ENCODE measurements around the gene PRKN. TPM values are rescaled to one million over a fixed set of nuclear protein-coding genes. Genes with fewer than 3 reads are reported as not detected.

PRKN gene
- total RNA-seq, 1 experiment from 2014 or later = 2.0 TPM

GRCh38 chr6:161649841-161650240, 1077.7 kb downstream of the PRKN start:
- no peak overlapping the region for H3K23ac ChIP-seq (ENCODE audit: insufficient read length, low read depth, low read length)
- no peaks in the 10 kb centered on the region for H4K20me1 ChIP-seq (ENCODE audit: control insufficient read depth, insufficient read depth, insufficient read length)
- H3K14ac ChIP-seq (ENCODE audit: insufficient read depth, low read length) = no peak overlapping the region
- H3T11ph ChIP-seq (ENCODE audit: low read length) = no peak overlapping the region
- DNase-seq = no peak
- H2BK15ac ChIP-seq (ENCODE audit: low read depth, low read length) = no peak overlapping the region
- no peak overlapping the region for H3K18ac ChIP-seq (ENCODE audit: insufficient read length, low read depth, low read length)
- H3K4ac ChIP-seq (ENCODE audit: low read depth, low read length) = no peak overlapping the region
- TF ChIP-seq CTCF (conservative IDR thresholded peaks at IDR 0.05) = no peak
- H4K8ac ChIP-seq (replicated peaks; ENCODE audit: insufficient read length, low read depth, low read length) = no peak overlapping the region
- no peak overlapping the region for H3K56ac ChIP-seq (ENCODE audit: insufficient read length, low read depth, low read length)
- no peak overlapping the region for H2AK5ac ChIP-seq (ENCODE audit: insufficient read length, low read length)
- no peaks in the 10 kb centered on the region for H3K9me3 ChIP-seq (ENCODE audit: control insufficient read depth, low read depth, low read length)
- H3K23me2 ChIP-seq (ENCODE audit: insufficient read length, low read depth, low read length, poor library complexity, severe bottlenecking) = no peaks in the 10 kb centered on the region
- H3K4me3 Mint-ChIP-seq = no peak overlapping the region
- no peak overlapping the region for H3K27ac ChIP-seq (ENCODE audit: insufficient read length, low read depth, low read length)
- H3K36me3 Mint-ChIP-seq (ENCODE audit: insufficient read depth in 1 of 3, low read depth in 3 of 3) = no peaks in the 10 kb centered on the region
- H3K79me2 ChIP-seq (ENCODE audit: insufficient read depth, low read length) = no peaks in the 10 kb centered on the region
- H2BK5ac ChIP-seq (ENCODE audit: insufficient read length, low read length) = no peak overlapping the region
- no peaks in the 10 kb centered on the region for H3K9me3 Mint-ChIP-seq
- no peaks in the 10 kb centered on the region for H3K79me1 ChIP-seq (ENCODE audit: insufficient read depth, low read depth, low read length, poor library complexity, severe bottlenecking)
- no peaks in the 10 kb centered on the region; the same call in 1 of the 2 replicates for H3K27me3 Mint-ChIP-seq (ENCODE audit: low read depth)
- no peak overlapping the region for H2BK20ac ChIP-seq (ENCODE audit: low read depth, low read length, poor library complexity, severe bottlenecking)
- H3K9ac ChIP-seq (ENCODE audit: extremely low read depth, insufficient read length, low read length) = no peak overlapping the region
- no peak overlapping the region for H4K91ac ChIP-seq (ENCODE audit: insufficient read length, low read depth, low read length)
- H4K5ac ChIP-seq (ENCODE audit: insufficient read length, low read depth, low read length) = no peak overlapping the region
- H3K4me1 Mint-ChIP-seq = peaks cover 0 to 2% of the 10 kb centered on the region in 2 experiments; a peak in 1 of 4 replicates
- no peak overlapping the region for H2AFZ ChIP-seq (ENCODE audit: low read length)
- no peak overlapping the region for H3K4me2 ChIP-seq (ENCODE audit: insufficient read depth, insufficient read length, low read length)
- H3K4me1 ChIP-seq (ENCODE audit: insufficient read depth, low read length) = no peaks in the 10 kb centered on the region
- no CpG with 5 or more reads among the region's 4 CpGs for WGBS (ENCODE audit: extremely low coverage, insufficient read length, low lambda C conversion rate)
- H2BK120ac ChIP-seq (ENCODE audit: low read depth, low read length, poor library complexity, severe bottlenecking) = no peak overlapping the region
- no peak overlapping the region for H2BK12ac ChIP-seq (ENCODE audit: insufficient read length, low read depth, low read length)
- H3K27me3 ChIP-seq (ENCODE audit: insufficient read depth, low read length) = no peaks in the 10 kb centered on the region
- no peak overlapping the region for H3K27ac Mint-ChIP-seq
